NCI-H510A (cell line): Measurements from ENCODE around the gene KCNH6.
A peak's percentile ranks its signal among the peaks of the same experiment; 100 is the strongest.

Source experiments
- DNase-seq: peaks from one replicate; lab custom pipeline; 2025; lab: John Stamatoyannopoulos, UW

KCNH6 gene

DNA sequence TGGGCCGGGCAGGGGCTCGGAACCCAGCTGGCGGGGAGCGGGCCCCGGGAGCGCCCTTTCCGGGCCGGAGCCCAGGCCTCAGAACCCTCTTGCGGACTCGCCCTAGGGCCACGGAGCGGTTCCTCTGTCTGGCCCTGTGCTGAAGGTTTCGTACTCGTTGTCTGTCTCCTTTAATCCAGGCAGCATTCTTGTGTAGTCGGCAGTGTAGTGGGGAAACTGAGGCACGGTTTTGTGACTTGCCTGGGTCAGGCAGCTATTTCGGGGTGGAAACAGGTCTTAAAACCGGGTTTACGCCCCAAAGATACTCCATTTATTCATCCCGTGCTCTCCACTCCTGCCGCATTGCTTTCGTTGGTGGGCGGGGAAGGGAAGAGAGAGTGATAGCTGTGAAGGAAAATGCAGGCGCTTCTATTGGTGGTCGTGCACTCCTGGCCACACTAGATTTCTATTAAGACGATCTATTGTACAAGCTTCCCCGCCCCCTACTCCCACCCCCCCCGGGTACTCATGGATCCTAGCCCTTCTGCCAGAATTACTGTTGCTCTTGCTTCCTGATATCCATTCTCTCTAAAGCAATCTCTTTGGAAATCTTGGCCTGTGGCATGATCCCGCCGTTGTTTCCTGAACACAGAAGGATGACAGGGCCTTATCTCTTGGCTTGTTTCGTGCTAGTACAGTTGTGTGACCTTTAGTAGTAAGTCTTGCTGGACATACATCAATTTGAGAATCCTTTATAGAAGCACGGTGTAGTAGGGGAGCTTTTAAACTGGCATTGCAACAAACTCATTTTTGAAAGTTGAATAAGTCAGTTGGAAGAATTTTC lies 27.9 kb downstream of the KCNH6 start:
- DNase-seq: peak; percentile 18

GRCh38 chr17:63552211-63552610 lies 29.1 kb downstream of the KCNH6 start:
- no peak for DNase-seq

- DNase-seq: no peak
These were observed 32.5 kb downstream of the KCNH6 start for GRCh38 chr17:63555500-63556156.

DNA sequence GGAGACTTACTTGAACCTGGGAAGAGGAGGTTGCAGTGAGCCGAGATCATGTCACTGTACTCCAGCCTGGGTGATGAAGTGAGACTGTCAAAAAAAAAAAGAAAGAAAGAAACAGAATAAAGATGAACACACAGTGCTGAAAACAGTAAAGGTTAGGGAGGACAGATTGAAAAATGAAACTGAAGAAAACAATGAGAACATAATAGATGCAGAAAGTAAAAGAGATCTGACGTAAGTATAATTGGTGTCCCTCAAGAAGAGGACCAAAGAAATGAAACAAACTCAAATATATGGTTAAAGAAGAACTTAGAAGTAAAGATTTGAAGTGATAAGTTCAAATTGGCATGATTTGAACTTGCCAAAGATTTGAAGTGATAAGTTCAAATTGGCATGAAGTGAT lies 34.3 kb downstream of the KCNH6 start:
- DNase-seq: no peak

GRCh38 chr17:63558441-63558840 lies 35.3 kb downstream of the KCNH6 start:
- no peak for DNase-seq

DNA sequence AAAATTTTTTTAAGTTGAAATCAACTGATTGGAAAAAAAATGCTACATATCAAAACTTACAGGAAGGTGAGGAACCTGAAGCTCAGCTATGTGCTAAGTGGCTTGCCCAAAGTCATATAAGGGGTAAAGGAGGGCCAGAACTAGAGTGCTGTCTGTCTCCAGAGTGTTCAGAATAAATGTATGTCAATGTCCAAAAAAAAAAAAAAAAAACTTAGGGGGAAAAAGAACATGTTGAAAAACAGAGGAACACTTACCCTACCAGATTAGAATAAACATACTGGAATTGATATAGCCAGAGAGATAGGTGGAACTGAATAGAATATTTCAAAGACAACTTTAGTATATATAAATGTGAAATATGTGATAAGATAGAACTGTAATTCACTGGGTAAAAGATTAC lies 38.7 kb downstream of the KCNH6 start:
- DNase-seq: no peak

- DNase-seq: no peak
These were observed 40.2 kb downstream of the KCNH6 start for GRCh38 chr17:63563339-63563738.

- no peak for DNase-seq
These were observed 41.4 kb downstream of the KCNH6 start for GRCh38 chr17:63564562-63564961.

DNA sequence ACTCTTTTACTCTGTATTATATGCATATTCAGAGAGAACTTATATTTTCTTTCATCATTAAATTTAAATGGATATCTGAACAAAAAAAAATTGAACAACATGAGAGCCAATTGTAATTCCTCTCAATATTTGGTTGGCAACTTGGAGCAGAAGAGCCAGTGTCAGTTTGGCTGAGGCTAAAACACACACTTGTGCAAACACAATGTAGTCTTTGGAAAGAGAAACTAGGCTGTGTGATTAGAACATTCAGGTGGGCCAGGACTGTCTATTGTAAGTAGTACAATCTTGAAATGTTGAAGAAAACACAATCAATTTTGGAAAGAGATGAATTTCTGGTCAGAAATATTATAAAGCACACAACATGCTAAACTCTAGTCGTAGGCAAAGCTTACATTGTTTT lies 44.1 kb downstream of the KCNH6 start:
- no peak for DNase-seq

DNA sequence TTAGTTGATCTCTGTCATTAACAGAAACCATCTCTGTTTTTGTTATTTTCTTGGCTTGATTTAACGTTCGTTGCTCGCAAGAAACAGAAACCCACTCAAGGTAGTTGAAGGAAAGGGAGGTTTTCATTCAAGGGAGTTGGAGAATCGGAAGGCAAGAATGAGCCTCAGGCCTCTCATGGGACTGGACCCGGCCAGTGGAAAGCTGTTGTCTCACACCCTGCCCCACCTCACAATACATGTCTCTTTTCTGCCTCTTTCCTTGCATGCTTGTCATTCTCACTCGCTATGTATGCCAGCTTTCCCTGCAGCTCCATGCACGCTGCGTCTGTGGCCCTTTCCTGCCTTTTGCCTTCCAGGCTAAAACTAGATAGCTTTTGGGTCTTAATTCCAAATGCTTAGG lies 45.4 kb downstream of the KCNH6 start:
- no peak for DNase-seq

GRCh38 chr17:63571632-63572310 lies 48.6 kb downstream of the KCNH6 start:
- no peak for DNase-seq

DNA sequence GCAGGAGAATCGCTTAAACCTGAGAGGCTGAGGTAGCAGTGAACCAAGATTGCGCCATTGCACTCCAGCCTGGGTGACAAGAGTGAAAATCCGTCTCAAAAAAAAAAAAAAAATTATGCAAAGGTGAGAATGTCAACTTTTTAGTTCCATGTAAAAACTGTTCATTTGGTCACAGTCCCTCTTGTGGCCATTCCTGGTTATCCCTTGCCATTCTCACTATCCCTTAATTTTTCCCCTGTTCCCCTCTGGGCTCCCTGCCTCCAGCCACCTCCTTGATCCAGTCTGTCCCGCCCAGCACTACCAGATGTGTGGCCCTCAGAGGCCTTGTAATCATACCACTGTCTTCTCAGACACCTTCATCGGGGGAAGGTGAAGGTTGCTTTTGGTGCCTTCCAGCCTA lies 50.5 kb downstream of the KCNH6 start:
- DNase-seq: no peak

GRCh38 chr17:63578027-63578768 lies 55.0 kb downstream of the KCNH6 start:
- no peak for DNase-seq

DNA sequence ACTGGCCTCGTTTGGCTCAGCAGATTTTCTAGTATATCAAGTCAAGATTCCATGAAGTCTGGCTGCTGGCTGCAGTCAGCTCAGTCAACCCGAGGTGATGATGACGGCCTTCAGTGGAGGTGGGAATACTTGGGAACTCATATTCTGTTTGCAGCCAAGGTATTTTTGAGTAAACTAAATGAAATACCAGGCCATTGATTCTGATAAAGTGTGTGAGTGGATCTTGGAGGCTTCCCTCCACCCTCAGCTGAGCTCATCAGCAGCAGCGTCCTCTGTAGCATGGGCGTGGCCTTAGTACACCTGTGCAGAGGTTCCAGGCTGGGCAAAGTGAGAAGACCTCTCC lies 55.6 kb downstream of the KCNH6 start:
- DNase-seq: peak; percentile 27

DNA sequence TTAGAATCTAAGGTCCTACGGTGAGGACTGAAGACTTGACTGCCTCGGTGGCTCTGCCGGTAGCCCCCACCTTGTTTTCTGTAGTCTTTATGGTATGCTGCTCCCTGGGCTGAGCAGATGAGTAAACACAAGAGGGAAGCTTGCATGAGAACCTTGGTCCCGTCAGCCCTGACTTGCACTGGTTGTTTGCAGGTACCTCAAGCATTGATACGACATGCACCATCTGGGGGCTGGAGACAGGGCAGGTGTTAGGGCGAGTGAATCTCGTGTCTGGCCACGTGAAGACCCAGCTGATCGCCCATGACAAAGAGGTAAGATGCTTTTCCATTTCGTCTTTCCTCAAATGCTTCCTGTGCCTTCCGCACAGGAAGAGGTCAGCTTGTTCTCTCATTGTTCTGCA lies 56.5 kb downstream of the KCNH6 start:
- peak; percentile 69 for DNase-seq

DNA sequence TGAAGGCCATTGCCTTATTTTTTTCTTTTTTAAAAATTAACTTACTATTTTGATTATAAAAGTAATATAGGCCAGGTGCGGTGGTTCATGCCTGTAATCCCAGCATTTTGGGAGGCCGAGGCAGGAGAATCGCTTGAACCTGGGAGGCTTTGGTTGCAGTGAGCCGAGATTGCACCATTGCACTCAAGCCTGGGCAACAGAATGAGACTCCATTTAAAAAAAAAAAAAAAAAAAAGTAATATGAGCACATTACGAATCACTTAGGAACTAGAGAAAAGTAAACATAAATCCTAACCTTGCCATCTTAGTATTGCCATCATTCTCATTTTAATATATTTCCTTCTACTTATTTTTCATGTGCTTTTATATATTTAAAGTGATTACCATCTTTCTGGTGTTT lies 64.6 kb downstream of the KCNH6 start:
- DNase-seq: no peak

DNA sequence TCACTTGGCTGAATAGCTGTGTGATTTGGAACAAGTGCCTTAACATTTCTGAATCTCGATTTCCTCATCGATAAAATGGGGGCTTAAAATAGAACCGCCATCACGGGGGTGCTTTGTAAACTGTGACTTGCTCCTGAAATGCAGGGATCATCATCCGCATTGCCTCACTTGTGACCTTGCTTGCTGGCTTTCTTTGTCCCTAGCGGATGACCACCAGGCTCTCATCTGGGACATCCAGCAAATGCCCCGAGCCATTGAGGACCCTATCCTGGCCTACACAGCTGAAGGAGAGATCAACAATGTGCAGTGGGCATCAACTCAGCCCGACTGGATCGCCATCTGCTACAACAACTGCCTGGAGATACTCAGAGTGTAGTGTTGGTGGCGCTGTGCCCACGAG lies 65.6 kb downstream of the KCNH6 start:
- DNase-seq: no peak

DNA sequence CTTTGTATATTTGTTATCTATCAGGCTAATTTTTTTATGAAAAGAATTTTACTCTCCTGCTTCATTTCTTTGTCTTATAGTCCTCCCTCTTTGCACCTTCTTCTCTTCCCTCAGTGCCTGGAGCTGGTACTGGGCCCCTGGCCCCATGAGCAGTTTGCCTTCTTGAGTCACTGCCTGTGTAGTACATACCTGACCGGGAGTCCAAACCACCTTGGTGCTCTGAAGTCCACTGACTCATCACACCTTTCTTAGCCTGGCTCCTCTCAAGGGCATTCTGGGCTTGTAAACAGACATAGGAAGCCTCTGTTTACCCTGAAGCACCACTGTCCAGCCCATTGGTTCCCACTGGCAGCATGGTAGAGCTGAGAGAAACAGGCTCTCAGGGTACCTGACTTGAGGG lies 66.5 kb downstream of the KCNH6 start:
- DNase-seq: no peak

DNA sequence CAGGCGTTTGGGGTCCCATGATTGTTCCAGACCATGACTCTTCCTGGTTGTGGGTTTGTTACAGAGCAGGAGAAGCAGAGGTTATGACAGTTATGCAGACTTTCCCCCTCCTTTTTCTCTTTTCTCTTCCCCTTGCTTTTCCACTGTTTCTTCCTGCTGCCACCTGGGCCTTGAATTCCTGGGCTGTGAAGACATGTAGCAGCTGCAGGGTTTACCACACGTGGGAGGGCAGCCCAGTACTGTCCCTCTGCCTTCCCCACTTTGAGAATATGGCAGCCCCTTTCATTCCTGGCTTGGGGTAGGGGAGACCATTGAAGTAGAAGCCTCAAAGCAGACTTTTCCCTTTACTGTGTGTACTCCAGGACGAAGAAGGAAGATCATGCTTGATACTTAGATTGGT lies 69.6 kb downstream of the KCNH6 start:
- DNase-seq: no peak

DNA sequence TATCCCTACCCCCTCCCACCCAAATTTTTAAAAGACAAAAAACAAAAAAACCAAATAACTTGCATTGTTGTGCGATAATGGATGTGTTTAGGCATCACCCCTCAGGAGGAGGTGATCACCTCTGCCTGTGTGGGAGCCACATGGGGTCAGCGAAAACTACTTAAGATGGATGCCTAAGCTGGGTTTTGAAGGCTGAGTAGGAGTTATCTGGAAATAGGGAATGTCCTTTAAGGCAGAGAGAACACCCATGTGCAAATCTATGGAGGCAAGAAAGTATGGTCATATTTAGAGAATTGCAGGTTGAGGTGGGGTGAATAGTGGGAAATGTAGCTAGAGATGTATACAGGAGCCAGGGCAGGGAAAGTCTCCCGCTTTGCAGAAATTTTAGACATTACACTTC lies 72.0 kb downstream of the KCNH6 start:
- DNase-seq: no peak
